ENCODE measurements around the gene AGBL5.

The AGBL5 gene, protein sequence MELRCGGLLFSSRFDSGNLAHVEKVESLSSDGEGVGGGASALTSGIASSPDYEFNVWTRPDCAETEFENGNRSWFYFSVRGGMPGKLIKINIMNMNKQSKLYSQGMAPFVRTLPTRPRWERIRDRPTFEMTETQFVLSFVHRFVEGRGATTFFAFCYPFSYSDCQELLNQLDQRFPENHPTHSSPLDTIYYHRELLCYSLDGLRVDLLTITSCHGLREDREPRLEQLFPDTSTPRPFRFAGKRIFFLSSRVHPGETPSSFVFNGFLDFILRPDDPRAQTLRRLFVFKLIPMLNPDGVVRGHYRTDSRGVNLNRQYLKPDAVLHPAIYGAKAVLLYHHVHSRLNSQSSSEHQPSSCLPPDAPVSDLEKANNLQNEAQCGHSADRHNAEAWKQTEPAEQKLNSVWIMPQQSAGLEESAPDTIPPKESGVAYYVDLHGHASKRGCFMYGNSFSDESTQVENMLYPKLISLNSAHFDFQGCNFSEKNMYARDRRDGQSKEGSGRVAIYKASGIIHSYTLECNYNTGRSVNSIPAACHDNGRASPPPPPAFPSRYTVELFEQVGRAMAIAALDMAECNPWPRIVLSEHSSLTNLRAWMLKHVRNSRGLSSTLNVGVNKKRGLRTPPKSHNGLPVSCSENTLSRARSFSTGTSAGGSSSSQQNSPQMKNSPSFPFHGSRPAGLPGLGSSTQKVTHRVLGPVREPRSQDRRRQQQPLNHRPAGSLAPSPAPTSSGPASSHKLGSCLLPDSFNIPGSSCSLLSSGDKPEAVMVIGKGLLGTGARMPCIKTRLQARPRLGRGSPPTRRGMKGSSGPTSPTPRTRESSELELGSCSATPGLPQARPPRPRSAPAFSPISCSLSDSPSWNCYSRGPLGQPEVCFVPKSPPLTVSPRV

DNA sequence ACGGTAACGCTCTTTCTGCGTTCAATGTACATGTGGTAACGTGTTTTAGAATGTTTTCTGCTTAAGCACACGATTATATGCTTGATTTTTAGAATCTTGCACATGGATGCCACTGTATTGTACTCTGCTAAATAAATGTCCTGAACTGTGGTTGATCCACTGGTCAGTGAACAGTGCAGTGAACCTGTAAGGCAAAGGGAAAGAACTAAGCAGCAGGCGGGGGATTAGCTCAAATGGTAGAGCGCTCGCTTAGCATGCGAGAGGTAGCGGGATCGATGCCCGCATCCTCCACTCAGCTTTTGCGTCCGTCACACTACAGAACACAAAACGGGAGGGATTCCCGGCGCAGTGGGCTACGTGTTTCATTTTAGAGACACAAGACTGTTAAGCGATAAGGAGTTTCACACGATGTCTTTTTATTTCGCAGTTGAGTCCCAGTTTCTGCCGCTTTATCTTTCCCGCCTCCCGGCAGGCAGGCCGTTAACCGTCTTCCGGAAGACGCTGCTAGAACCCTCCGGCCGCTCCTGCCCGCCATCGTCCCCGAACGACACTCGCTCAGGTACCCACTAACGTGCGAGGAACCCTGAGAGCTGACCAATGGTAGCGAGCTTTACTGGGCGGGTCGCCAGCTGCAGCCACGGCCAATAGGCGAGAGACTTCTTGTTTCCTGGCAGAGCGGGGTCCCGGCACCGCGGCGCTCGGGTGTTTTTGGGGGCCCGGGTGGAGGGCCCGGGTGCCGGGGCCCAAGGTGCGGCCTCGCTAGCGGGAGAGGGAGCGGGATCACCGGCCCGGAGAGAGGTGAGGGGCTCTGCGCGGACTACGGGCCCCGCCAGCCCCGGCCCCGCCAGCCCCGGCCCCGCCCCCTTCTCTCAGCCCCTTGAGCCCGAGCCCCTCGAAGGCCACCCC lies at the start of gene AGBL5:
TSS of gene AGBL5 (plus strand) at position 673 of the 906 bp plus-strand sequence. CDS start 1,291 bp downstream, outside the sequence.
- Histone ChIP-seq H3K4me1 (ENCODE audit: control insufficient read depth, insufficient read depth, low read length) (peaks cover 11% of the 10 kb centered on the region), H3K27ac (ENCODE audit: low read depth, low read length) (peak within 1 kb of the TSS; percentile 87), H3K4me3 (ENCODE audit: low read length) (peak within 1 kb of the TSS; percentile 74), H3K27me3 (ENCODE audit: control insufficient read depth, insufficient read depth, low read length) (no peaks in the 10 kb centered on the region), H3K36me3 (ENCODE audit: control insufficient read depth, insufficient read depth, low read length) (peaks cover 15% of the 10 kb centered on the region), H3K9ac (ENCODE audit: low read length) (peak within 1 kb of the TSS; percentile 47)

DNA sequence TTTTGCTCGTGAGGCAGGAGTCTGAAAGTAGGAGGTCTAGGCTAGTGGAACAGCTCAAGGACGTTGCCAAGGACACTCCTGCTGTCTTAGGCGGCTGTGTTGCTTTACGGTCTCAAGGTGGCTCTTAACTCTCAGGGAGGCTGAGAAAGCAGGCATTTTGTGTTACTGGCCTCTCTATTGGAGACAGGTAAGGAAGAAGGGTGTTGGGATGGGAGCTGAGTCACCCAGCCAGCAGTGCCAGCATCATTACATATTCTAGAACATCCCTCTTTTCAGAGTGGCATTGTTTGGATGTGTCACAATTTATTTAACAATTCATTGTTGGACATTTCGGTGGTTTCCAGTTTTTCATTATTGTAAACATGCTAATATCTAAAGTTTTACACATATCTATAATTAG lies 49.5 kb upstream of the AGBL5 start:
- no peak overlapping the region for H3K4me3 ChIP-seq (ENCODE audit: low read length)
- H3K9ac ChIP-seq (ENCODE audit: low read length): no peak overlapping the region
- no peaks in the 10 kb centered on the region for H3K36me3 ChIP-seq (ENCODE audit: control insufficient read depth, insufficient read depth, low read length)
- no peaks in the 10 kb centered on the region for H3K4me1 ChIP-seq (ENCODE audit: control insufficient read depth, insufficient read depth, low read length)
- no peaks in the 10 kb centered on the region for H3K27me3 ChIP-seq (ENCODE audit: control insufficient read depth, insufficient read depth, low read length)
- no peak overlapping the region for H3K27ac ChIP-seq (ENCODE audit: low read depth, low read length)

DNA sequence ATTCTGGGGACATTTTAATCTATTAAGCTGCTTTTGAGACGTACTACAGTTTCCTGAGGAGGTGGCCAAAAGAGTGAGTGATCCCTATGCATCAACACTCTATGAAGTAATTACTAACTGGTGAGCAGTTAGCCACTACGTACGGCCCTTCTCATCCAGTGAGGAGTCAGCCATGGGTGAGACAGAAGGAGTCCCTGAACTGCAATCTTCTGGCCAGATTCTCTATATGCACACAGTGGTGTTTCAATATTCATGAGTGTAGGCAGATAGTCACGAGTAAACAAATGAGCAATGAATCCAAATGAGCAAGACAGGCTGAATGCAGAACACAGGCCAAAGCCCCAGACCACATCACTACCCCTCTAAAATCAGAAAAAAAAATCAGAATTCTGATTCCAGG lies 48.5 kb upstream of the AGBL5 start:
- Histone ChIP-seq H3K36me3 (ENCODE audit: control insufficient read depth, insufficient read depth, low read length) (no peaks in the 10 kb centered on the region), H3K4me1 (ENCODE audit: control insufficient read depth, insufficient read depth, low read length) (no peaks in the 10 kb centered on the region), H3K27me3 (ENCODE audit: control insufficient read depth, insufficient read depth, low read length) (no peaks in the 10 kb centered on the region), H3K4me3 (ENCODE audit: low read length) (no peak overlapping the region), H3K9ac (ENCODE audit: low read length) (no peak overlapping the region), H3K27ac (ENCODE audit: low read depth, low read length) (no peak overlapping the region)

DNA sequence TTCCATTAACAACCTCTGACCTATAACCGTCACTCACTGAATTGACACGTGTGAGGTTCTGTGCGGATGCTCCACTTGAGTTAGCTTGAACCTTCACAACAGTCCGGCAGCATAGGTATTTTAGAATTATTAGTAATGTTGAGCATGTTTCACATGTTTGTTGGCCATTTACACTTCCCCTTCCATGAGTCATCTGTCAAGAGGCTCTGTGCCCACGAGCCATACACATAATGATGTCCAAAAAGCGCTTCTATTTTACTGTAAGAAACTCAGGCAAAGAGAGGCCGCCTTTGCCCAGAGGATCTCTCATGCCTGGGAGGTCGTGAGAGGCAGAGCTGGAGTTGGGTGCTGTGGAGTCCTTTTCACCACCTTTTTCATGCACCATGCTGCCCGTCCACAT lies 47.6 kb upstream of the AGBL5 start:
- no peak overlapping the region for H3K27ac ChIP-seq (ENCODE audit: low read depth, low read length)
- H3K36me3 ChIP-seq (ENCODE audit: control insufficient read depth, insufficient read depth, low read length): no peaks in the 10 kb centered on the region
- no peak overlapping the region for H3K9ac ChIP-seq (ENCODE audit: low read length)
- H3K27me3 ChIP-seq (ENCODE audit: control insufficient read depth, insufficient read depth, low read length): no peaks in the 10 kb centered on the region
- H3K4me3 ChIP-seq (ENCODE audit: low read length): no peak overlapping the region
- H3K4me1 ChIP-seq (ENCODE audit: control insufficient read depth, insufficient read depth, low read length): no peaks in the 10 kb centered on the region

DNA sequence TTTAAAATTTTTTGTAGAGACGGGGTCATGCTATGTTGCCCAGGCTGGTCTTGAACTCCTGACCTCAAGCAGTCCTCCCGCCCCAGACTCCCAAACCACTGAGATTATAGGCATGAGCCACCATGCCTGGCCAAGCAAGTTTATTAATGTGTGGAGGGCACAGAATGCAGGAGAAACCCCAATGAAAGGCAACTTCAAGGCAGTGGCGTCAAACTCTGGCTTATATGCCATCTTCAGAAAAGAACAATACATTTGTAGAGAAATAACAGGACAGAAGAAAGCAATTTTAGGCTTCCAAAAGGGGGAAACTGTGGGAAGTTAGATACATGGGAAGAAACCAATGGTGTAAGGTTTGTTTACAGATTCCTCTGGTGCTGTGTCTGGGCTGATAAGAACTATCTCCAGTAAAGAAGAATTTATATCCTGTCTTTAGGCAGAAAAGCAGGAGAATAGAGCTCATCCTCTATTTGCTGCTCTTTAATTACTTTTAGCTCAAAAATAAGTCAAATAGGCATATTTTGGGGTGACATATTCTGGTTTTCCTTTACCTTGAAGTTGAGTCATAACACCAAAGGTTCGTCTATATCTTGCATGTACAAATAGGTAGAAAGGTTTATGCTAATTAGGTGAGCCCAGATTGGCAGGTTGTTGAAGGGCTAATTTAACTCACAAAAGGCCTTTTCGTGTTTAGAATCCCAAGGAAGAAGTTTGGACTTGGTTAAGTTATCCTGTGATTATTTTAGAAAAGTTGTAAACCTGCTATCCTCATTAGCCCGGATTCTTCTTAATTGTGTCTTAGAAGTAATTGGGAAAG lies 44.7 kb upstream of the AGBL5 start:
- Histone ChIP-seq H3K36me3 (ENCODE audit: control insufficient read depth, insufficient read depth, low read length) (no peaks in the 10 kb centered on the region), H3K9ac (ENCODE audit: low read length) (no peak overlapping the region), H3K27me3 (ENCODE audit: control insufficient read depth, insufficient read depth, low read length) (no peaks in the 10 kb centered on the region), H3K27ac (ENCODE audit: low read depth, low read length) (no peak overlapping the region), H3K4me1 (ENCODE audit: control insufficient read depth, insufficient read depth, low read length) (no peaks in the 10 kb centered on the region), H3K4me3 (ENCODE audit: low read length) (no peak overlapping the region)

DNA sequence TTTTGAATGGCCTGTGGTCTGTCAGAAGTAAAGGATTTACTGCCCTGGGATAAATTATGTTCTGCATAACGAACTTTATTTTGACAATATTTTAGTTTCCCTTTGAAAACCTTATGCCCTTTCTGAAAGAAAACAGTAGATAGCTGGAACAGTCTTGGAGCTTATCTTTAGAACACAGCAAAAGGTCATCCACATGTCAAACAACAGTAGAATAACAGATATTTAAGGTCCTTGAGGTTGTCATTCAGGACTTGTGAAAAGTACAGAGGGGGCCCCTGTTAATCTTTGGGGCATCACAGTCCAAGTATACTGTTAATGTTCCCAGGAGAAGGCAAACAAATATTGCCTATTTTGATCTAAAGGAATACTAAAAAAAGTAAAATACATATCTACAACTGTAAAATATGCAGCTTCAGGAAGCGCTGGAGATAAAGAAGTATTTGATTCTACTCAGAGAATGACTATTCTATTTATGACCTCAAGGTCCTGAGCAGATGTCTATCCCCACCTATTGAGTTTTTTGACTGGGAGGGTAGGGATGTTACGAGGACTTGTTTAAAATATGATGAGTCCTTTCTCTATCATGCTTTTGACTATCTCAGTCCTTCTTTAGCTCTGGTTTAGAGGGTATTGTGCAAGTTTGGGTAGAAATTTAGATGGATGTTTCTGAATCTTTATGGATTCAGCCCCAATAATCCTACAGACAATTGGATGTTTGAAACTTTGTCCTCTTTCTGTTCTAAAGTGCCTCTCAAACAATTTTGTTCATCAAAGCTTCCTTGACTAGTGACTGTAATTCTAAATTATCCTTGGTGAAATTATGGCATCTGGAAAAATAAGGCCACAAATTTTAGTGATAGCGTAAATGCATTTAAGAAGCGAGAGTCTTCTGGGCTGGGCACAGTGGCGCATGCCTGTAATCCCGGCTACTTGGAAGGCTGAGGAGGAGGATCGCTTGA lies 43.8 kb upstream of the AGBL5 start:
- H3K4me1 ChIP-seq (ENCODE audit: control insufficient read depth, insufficient read depth, low read length): no peaks in the 10 kb centered on the region
- H3K4me3 ChIP-seq (ENCODE audit: low read length): no peak overlapping the region
- no peaks in the 10 kb centered on the region for H3K27me3 ChIP-seq (ENCODE audit: control insufficient read depth, insufficient read depth, low read length)
- H3K27ac ChIP-seq (ENCODE audit: low read depth, low read length): no peak overlapping the region
- no peaks in the 10 kb centered on the region for H3K36me3 ChIP-seq (ENCODE audit: control insufficient read depth, insufficient read depth, low read length)
- H3K9ac ChIP-seq (ENCODE audit: low read length): no peak overlapping the region

DNA sequence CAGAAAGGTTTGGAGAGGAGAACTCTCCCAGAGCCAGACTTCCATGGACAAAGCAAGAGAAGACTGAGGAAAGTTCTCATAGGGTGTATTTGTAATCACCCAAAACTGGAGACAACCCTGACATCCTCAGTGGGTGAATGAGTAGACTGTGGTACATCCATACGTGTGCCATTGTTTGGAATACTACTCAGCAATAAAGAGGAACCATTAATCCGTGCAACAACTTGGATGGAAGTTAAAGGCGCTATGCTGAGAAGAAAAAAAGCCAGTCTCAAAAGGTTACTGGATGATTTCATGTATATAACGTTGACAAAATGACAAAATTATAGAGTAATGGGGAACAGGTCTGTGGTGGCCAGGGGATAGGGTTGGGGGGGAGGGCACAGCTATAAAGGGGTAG lies 42.8 kb upstream of the AGBL5 start:
- Histone ChIP-seq H3K36me3 (ENCODE audit: control insufficient read depth, insufficient read depth, low read length) (no peaks in the 10 kb centered on the region), H3K4me1 (ENCODE audit: control insufficient read depth, insufficient read depth, low read length) (no peaks in the 10 kb centered on the region), H3K27me3 (ENCODE audit: control insufficient read depth, insufficient read depth, low read length) (no peaks in the 10 kb centered on the region), H3K27ac (ENCODE audit: low read depth, low read length) (no peak overlapping the region), H3K4me3 (ENCODE audit: low read length) (no peak overlapping the region), H3K9ac (ENCODE audit: low read length) (no peak overlapping the region)

DNA sequence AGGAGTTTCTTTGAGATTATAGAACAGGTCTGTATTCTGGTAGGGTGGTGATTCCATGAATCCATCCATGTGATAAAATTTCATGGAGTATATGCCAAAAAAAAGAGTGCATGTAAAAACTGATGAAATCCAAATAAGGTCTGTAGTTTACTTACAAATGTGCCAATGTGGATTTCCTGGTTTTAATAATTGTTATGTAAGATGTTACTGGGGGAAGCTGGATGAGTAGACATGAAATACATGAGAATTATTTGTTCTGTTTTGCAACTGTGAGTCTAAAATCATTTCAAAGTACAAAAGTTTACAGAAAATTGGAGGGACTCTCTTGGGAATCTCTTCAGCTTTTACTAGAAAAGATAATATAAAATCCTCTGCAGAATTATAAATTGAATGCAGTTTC lies 42.4 kb upstream of the AGBL5 start:
- H3K36me3 ChIP-seq (ENCODE audit: control insufficient read depth, insufficient read depth, low read length): no peaks in the 10 kb centered on the region
- no peaks in the 10 kb centered on the region for H3K4me1 ChIP-seq (ENCODE audit: control insufficient read depth, insufficient read depth, low read length)
- no peaks in the 10 kb centered on the region for H3K27me3 ChIP-seq (ENCODE audit: control insufficient read depth, insufficient read depth, low read length)
- H3K9ac ChIP-seq (ENCODE audit: low read length): no peak overlapping the region
- H3K27ac ChIP-seq (ENCODE audit: low read depth, low read length): no peak overlapping the region
- H3K4me3 ChIP-seq (ENCODE audit: low read length): no peak overlapping the region

DNA sequence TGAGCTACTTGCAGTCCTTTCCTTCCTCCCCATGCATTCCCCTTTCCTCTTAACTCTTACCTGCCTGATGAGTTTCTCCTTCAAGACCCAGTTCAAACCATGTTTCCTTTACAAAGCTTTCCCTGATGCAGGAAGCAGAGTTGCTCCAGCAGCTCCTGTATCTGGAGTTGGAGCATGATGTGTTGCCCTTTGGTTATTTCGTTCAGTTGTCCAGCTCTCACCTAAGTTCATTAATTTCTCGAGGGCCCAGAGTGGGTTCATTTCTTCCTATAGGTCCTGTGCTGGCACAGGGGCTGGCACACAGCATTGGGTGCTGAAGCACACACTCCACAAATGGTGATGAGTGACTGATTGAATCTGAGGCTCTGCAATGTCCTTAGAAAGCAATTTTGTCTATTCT lies 41.8 kb upstream of the AGBL5 start:
- Histone ChIP-seq H3K27me3 (ENCODE audit: control insufficient read depth, insufficient read depth, low read length) (no peaks in the 10 kb centered on the region), H3K36me3 (ENCODE audit: control insufficient read depth, insufficient read depth, low read length) (no peaks in the 10 kb centered on the region), H3K27ac (ENCODE audit: low read depth, low read length) (no peak overlapping the region)

DNA sequence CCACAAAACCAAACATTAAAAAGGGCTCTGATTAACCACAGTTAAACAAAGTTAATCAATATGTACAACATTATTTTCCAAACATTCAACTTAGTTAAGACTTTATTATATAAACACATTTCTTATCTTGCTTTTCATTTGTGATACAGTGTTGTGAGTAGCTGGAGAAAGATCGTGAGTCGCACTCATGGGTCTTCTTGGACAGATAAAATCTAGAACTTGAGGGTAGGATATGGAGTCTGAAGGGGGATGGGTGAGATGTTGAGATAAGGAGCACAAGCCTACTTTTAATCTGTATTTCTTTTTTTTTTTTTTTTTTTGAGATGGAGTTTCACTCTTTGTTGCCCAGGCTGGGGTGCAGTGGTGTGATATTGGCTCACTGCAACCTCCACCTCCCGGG lies 41.3 kb upstream of the AGBL5 start:
- H3K4me3 ChIP-seq (ENCODE audit: low read length): no peak overlapping the region
- H3K27me3 ChIP-seq (ENCODE audit: control insufficient read depth, insufficient read depth, low read length): no peaks in the 10 kb centered on the region
- no peak overlapping the region for H3K27ac ChIP-seq (ENCODE audit: low read depth, low read length)
- no peaks in the 10 kb centered on the region for H3K36me3 ChIP-seq (ENCODE audit: control insufficient read depth, insufficient read depth, low read length)
- no peaks in the 10 kb centered on the region for H3K4me1 ChIP-seq (ENCODE audit: control insufficient read depth, insufficient read depth, low read length)
- no peak overlapping the region for H3K9ac ChIP-seq (ENCODE audit: low read length)

More for the DNA sequence above, 41.8 kb upstream of the AGBL5 start:
- Histone ChIP-seq H3K4me1 (ENCODE audit: control insufficient read depth, insufficient read depth, low read length) (no peaks in the 10 kb centered on the region), H3K9ac (ENCODE audit: low read length) (no peak overlapping the region), H3K4me3 (ENCODE audit: low read length) (no peak overlapping the region)

DNA sequence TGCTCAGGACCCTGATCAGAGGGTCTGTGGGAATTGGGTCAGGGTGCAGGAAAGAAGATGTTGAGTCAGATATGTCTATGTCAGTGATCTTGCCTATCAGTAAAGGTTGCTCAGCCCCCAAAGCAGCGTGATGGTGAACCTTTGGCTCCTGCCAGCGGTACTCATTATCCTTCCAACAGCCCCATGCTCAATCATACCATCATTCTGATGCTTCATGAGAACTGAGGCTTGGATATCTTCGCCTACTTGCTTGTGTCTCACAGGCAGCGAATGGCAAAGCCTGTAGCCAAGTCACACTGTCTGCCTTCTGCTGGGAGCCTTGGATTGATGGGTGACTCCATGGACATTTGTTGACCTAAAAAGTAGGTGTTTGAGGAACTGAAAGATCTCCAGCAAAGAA lies 37.7 kb upstream of the AGBL5 start:
- Histone ChIP-seq H3K36me3 (ENCODE audit: control insufficient read depth, insufficient read depth, low read length) (no peaks in the 10 kb centered on the region), H3K27ac (ENCODE audit: low read depth, low read length) (no peak overlapping the region), H3K27me3 (ENCODE audit: control insufficient read depth, insufficient read depth, low read length) (no peaks in the 10 kb centered on the region), H3K4me1 (ENCODE audit: control insufficient read depth, insufficient read depth, low read length) (no peaks in the 10 kb centered on the region), H3K4me3 (ENCODE audit: low read length) (no peak overlapping the region), H3K9ac (ENCODE audit: low read length) (no peak overlapping the region)

All from rectal smooth muscle tissue (tissue), 1 donor.